HepG2 (cell line): ENCODE measurements around the gene MBOAT7. TPM values are rescaled to one million over a fixed set of nuclear protein-coding genes. Genes with fewer than 3 reads are reported as not detected.

ENCODE experiments used
- ATAC-seq: fragments of 200-7000 bp; cut with Tn5 transposase; 3 replicates; pipeline ENCODE4 v1.9.1; 2020; ENCODE audit warnings: mild to moderate bottlenecking, moderate library complexity
- BruUV-seq: library from RNA; stranded (reverse); fragments of 400-500 nt; replicated peaks from 2 replicates; lab custom pipeline; 2021; lab: Mats Ljungman, UMichigan
- CTCF ChIA-PET: fragments of 300-600 bp; formaldehyde crosslinking; extraction: SDS; loops from one replicate; lab custom pipeline; 2021; ENCODE audit warnings: low total read pairs, inconsistent platforms, low intra/inter-chr PET ratio; lab: Yijun Ruan, JAX
- POLR2A ChIA-PET: fragments of 350-600 bp; sonication (Branson Sonifier 250); formaldehyde crosslinking; loops from one replicate; lab custom pipeline; 2020; ENCODE audit warnings: antibody characterized with exemption, inconsistent platforms; lab: Yijun Ruan, JAX
- DNase-seq: peaks from one replicate; pipeline ENCODE4 v3.0.0-alpha.2; 2015; ENCODE audit warnings: low spot score
- FAIRE-seq: peaks from 3 replicates; lab custom pipeline; 2011; peaks lifted over from hg19 to GRCh38; lab: Jason Lieb, UNC
- H2AFZ ChIP-seq: one replicate; pipeline ENCODE4 v1.6.1; 2011; ENCODE audit warnings: low read length, inconsistent platforms
- H3K27ac ChIP-seq: fragments of 300-600 bp; 3 replicates; pipeline ENCODE4 v1.8.0; 2011; ENCODE audit warnings: mixed run types, mild to moderate bottlenecking, mixed read lengths, low read length, inconsistent platforms; ENCODE audit not compliant: insufficient read depth; ENCODE audit errors: extremely low read length
- H3K27me3 ChIP-seq, 2 experiments: fragments of 200-600 bp in 1 of 2; 2 replicates in 1 of 2; 3 replicates in 1 of 2; pipeline versions ENCODE4 v1.6.0 to v1.8.0; 2011; ENCODE audit warnings: low read length in 2 of 2, mild to moderate bottlenecking in 2 of 2, moderate library complexity in 2 of 2, inconsistent platforms in 1 of 2; ENCODE audit not compliant: insufficient read depth in 2 of 2, control insufficient read depth in 1 of 2
- H3K36me3 ChIP-seq, 2 experiments: fragments of 200-600 bp in 1 of 2; replicated peaks in 1 of 2; 2 replicates in 1 of 2; 3 replicates in 1 of 2; pipeline versions ENCODE4 v1.5.1 to v1.8.0; 2011; ENCODE audit warnings: low read length in 2 of 2, inconsistent platforms in 1 of 2; ENCODE audit not compliant: insufficient read depth in 2 of 2, control insufficient read depth in 1 of 2
- H3K4me1 ChIP-seq: 2 replicates; pipeline ENCODE4 v1.5.1; 2012; ENCODE audit warnings: low read length, inconsistent platforms; ENCODE audit not compliant: insufficient read depth
- H3K4me2 ChIP-seq: 2 replicates; pipeline ENCODE4 v1.6.0; 2011; ENCODE audit warnings: low read depth, low read length, inconsistent platforms
- H3K4me3 ChIP-seq, 3 experiments: fragments of 200-600 bp in 1 of 3; sonication (generic), shearing (Covaris generic) in 1 of 3; replicated peaks in 1 of 3; 2 replicates each; pipeline ENCODE4 v1.5.1; 2011 to 2016; ENCODE audit warnings: low read length in 3 of 3, inconsistent platforms in 2 of 3, low read depth in 2 of 3, mild to moderate bottlenecking in 2 of 3, control low read depth in 1 of 3, mixed read lengths in 1 of 3; ENCODE audit not compliant: insufficient read depth in 1 of 3
- H3K79me2 ChIP-seq: one replicate; pipeline ENCODE4 v1.6.1; 2011; ENCODE audit warnings: low read length, inconsistent platforms; ENCODE audit not compliant: insufficient read depth
- H3K9ac ChIP-seq: 2 replicates; pipeline ENCODE4 v1.6.0; 2011; ENCODE audit warnings: mild to moderate bottlenecking, low read depth, low read length, inconsistent platforms; ENCODE audit not compliant: insufficient read depth
- H3K9me3 ChIP-seq: 2 replicates; pipeline ENCODE4 v1.5.1; 2012; ENCODE audit warnings: mild to moderate bottlenecking, low read length
- H4K20me1 ChIP-seq: 2 replicates; pipeline ENCODE4 v1.6.0; 2011; ENCODE audit warnings: inconsistent platforms, mild to moderate bottlenecking, low read length, moderate library complexity; ENCODE audit not compliant: insufficient read depth
- BHLHE40 ChIP-seq: IDR thresholded peaks from 2 replicates; pipeline ENCODE4 v1.6.1; 2011; ENCODE audit warnings: low read length, improper control_type of control experiment
- RBFOX2 ChIP-seq: fragments of 200-400 bp; formaldehyde crosslinking; IDR thresholded peaks from 2 replicates; pipeline ENCODE4 v1.6.1; 2017; ENCODE audit warnings: low read depth, mild to moderate bottlenecking, low read length
- RBM22 ChIP-seq: fragments of 200-400 bp; formaldehyde crosslinking; optimal IDR thresholded peaks from 2 replicates; pipeline ENCODE3; 2017; ENCODE audit warnings: mild to moderate bottlenecking, low read length, moderate library complexity
- TGIF2 ChIP-seq: IDR thresholded peaks from 2 replicates; pipeline ENCODE4 v1.6.1; 2016; ENCODE audit warnings: control low read depth, missing compliant biosample characterization
- ZNF569 ChIP-seq: sonication (generic); formaldehyde crosslinking; IDR thresholded peaks from 2 replicates; pipeline ENCODE4 v1.5.0; 2020; ENCODE audit warnings: mild to moderate bottlenecking, missing genetic modification reagents, moderate library complexity, borderline replicate concordance
- ZNF589 ChIP-seq: sonication (generic); formaldehyde crosslinking; conservative IDR thresholded peaks from 2 replicates; pipeline ENCODE4 v1.8.0; 2022; ENCODE audit warnings: mild to moderate bottlenecking, moderate library complexity, missing genetic modification reagents
- WGBS: methylation state at CpG from one replicate; pipeline ENCODE4 v1.1.6; 2017; ENCODE audit warnings: low lambda C conversion rate; 5-methylcytosine and 5-hydroxymethylcytosine counted together
- in situ Hi-C: cut with HindIII; loops from 2 replicates; pipeline ENCODE4 v1.10.0; 2017; ENCODE audit warnings: low pct_unique_long_range_greater_than_20kb; ENCODE audit not compliant: extremely low pct_ligation_motif_present
- intact Hi-C: fragments of 100-400 bp; cut with micrococcal nuclease; formaldehyde crosslinking; loops from one replicate; pipeline ENCODE4 v1.10.0; 2022; ENCODE audit not compliant: unreplicated experiment
- polyA plus RNA-seq, 8 experiments: library from polyadenylated mRNA; depleted of rRNA in 3 of 8; stranded (reverse) in 7 of 8; unstranded in 1 of 8; fragments of >200 nt; fragmentation: Illumina TruSeq in 4 of 8; extraction: Trizol in 4 of 8; gene quantifications; 2 replicates each; pipeline versions ENCODE4 v1.2.1 to v1.2.3, GENCODE V29; 2011 to 2016; ENCODE audit warnings: low read depth in 4 of 8, missing spikeins in 1 of 8, mixed read lengths in 1 of 8; ENCODE audit not compliant: insufficient read depth in 1 of 8
- total RNA-seq, 5 experiments: library from RNA; depleted of rRNA; stranded (reverse); fragments of >200 nt; fragmentation: Illumina TruSeq; extraction: Trizol; gene quantifications; 2 replicates each; pipeline ENCODE4 v1.2.3, GENCODE V29; 2016; ENCODE audit warnings: low read depth in 1 of 5
- TF ChIP-seq, protein P1 (sequence below), 2 experiments: sonication (generic) in 1 of 2; formaldehyde crosslinking in 1 of 2; IDR thresholded peaks; 2 replicates each; pipeline versions ENCODE4 v1.6.1 to v1.9.0; 2014 to 2022; ENCODE audit warnings: antibody characterized with exemption in 1 of 2, borderline replicate concordance in 1 of 2, inconsistent platforms in 1 of 2, low read depth in 1 of 2, missing genetic modification reagents in 1 of 2

Gene MBOAT7
- total and polyA plus RNA-seq, 2 of the 13 experiments (the other 11 are each of a cell fraction or from before 2014, with no cell fraction given), result 22.2 to 25.5 TPM

GRCh38 chr19:54153731-54154326, 35.6 kb downstream of the MBOAT7 start (continued):
- TF ChIP-seq RBM22 (peak; percentile 41), ZNF589 (CRISPR knock-in tag) (no peak), TGIF2 (no peak)
- TF ChIP-seq, protein P1, sequence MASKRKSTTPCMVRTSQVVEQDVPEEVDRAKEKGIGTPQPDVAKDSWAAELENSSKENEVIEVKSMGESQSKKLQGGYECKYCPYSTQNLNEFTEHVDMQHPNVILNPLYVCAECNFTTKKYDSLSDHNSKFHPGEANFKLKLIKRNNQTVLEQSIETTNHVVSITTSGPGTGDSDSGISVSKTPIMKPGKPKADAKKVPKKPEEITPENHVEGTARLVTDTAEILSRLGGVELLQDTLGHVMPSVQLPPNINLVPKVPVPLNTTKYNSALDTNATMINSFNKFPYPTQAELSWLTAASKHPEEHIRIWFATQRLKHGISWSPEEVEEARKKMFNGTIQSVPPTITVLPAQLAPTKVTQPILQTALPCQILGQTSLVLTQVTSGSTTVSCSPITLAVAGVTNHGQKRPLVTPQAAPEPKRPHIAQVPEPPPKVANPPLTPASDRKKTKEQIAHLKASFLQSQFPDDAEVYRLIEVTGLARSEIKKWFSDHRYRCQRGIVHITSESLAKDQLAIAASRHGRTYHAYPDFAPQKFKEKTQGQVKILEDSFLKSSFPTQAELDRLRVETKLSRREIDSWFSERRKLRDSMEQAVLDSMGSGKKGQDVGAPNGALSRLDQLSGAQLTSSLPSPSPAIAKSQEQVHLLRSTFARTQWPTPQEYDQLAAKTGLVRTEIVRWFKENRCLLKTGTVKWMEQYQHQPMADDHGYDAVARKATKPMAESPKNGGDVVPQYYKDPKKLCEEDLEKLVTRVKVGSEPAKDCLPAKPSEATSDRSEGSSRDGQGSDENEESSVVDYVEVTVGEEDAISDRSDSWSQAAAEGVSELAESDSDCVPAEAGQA (IDR thresholded peaks at IDR 0.05; ENCODE audit: low read depth), result no peak
- TF ChIP-seq, protein P1 (CRISPR knock-in tag; IDR thresholded peaks at IDR 0.05; ENCODE audit: borderline replicate concordance), result no peak
- TF ChIP-seq, all 625 proteins: peak for 6

DNA sequence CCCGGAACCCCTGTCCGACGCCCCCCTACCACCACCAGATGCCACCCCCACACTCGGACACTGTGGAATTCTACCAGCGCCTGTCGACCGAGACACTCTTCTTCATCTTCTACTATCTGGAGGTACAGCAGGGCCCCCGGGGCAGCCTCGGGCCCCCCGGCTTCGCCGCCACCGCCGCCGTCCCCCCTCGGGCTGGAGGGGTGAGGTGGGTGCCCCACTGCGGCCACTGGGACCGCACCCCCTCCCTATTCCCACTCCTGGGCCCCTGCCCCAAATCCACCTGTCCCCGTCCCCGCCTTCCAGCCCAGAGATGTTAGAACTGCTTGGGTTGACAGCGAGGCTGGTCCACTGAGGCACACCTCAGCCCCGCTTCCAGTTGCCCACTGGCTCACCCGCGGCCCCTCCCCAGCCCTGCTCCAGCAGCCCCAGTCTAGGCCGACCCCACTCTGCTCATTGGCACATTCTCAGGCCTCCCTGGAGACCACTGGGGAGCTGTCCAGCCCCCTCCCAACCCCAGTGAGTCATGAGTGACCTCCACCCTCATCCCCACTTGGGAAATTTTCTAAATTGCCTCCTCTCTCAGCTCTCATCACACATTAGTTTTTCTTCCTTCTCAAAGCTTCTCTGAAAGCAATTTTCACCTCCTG, 36.4 kb downstream of the MBOAT7 start:
- peaks cover 35 to 90% of the 10 kb centered on the region in 2 experiments for H3K36me3 ChIP-seq
- WGBS, result 99% methylated on average over 25 of the region's 25 CpGs
- H3K4me1 ChIP-seq, result peaks cover under 1% of the 10 kb centered on the region; the same call in 1 of the 2 replicates
- no peaks in the 10 kb centered on the region for H3K27me3 ChIP-seq
- 0 out of 2 replicates have a peak, but pooled peaks cover 3% of the 10 kb centered on the region for H4K20me1 ChIP-seq
- ChIA-PET POLR2A (no interaction called here), CTCF (no interaction called here)
- H2AFZ ChIP-seq, result no peak overlapping the region
- FAIRE-seq (no peak), DNase-seq (no peak), ATAC-seq (no peak)
- H3K4me3 ChIP-seq, result no peak overlapping the region
- no peak overlapping the region for H3K9ac ChIP-seq
- in situ Hi-C loops (no loop called here), intact Hi-C loops (no loop called here)
- TF ChIP-seq BHLHE40 (no peak), ZNF569 (CRISPR knock-in tag) (no peak), RBFOX2 (peak; percentile 59; the same call in 1 of the 2 replicates)
- H3K4me2 ChIP-seq, result no peak overlapping the region
- H3K27ac ChIP-seq, result no peak overlapping the region
- no TSS peak for BruUV-seq
- no peaks in the 10 kb centered on the region for H3K9me3 ChIP-seq
- no peaks in the 10 kb centered on the region for H3K79me2 ChIP-seq
